ENCODE data around the gene GKAP1.

- TF ChIP-seq MAX (IDR thresholded peaks at IDR 0.05) (no peak), TAF1 (IDR thresholded peaks at IDR 0.05; ENCODE audit: low read depth) (no peak), USF1 (IDR thresholded peaks at IDR 0.05) (no peak), EGR1 (IDR thresholded peaks at IDR 0.05) (no peak), REST (IDR thresholded peaks at IDR 0.05; ENCODE audit: low read depth) (no peak), TEAD4 (IDR thresholded peaks at IDR 0.05) (no peak), EP300 (IDR thresholded peaks at IDR 0.05; ENCODE audit: borderline replicate concordance) (no peak), NFIC (IDR thresholded peaks at IDR 0.05) (no peak), CEBPB (IDR thresholded peaks at IDR 0.05) (no peak)
Observed at GRCh38 chr9:83778164-83778563, 39.4 kb downstream of the GKAP1 start.
